GM06990 (cell line): ENCODE data around the gene CAPN14.
A peak's percentile ranks its signal among the peaks of the same experiment; 100 is the strongest.

Source experiments
- DNase-seq: peaks from one replicate; pipeline ENCODE4 v3.0.0-alpha.2; 2011; ENCODE audit not compliant: insufficient read length; ENCODE audit errors: extremely low read depth
- H3K27me3 ChIP-seq: replicated peaks from 2 replicates; pipeline ENCODE4 v1.6.0; 2011; ENCODE audit warnings: low read length; ENCODE audit not compliant: control insufficient read depth, insufficient read depth
- H3K36me3 ChIP-seq: 2 replicates; pipeline ENCODE4 v1.5.1; 2011; ENCODE audit warnings: low read length; ENCODE audit not compliant: control insufficient read depth, insufficient read depth
- H3K4me3 ChIP-seq: replicated peaks from 2 replicates; pipeline ENCODE4 v1.5.1; 2011; ENCODE audit warnings: low read depth, mild to moderate bottlenecking, control low read depth, low read length
- CTCF ChIP-seq: IDR thresholded peaks from 2 replicates; pipeline ENCODE4 v1.5.1; 2011; ENCODE audit warnings: low read length, control low read depth, mild to moderate bottlenecking, inconsistent platforms; ENCODE audit not compliant: insufficient read depth, poor library complexity, severe bottlenecking

CAPN14 gene

GRCh38 chr2:31253356-31254131 lies 36.2 kb upstream of the CAPN14 start:
- peak; percentile 61 for DNase-seq
- peak; percentile 30 for TF ChIP-seq CTCF
- H3K4me3 ChIP-seq, result no peak overlapping the region

DNA sequence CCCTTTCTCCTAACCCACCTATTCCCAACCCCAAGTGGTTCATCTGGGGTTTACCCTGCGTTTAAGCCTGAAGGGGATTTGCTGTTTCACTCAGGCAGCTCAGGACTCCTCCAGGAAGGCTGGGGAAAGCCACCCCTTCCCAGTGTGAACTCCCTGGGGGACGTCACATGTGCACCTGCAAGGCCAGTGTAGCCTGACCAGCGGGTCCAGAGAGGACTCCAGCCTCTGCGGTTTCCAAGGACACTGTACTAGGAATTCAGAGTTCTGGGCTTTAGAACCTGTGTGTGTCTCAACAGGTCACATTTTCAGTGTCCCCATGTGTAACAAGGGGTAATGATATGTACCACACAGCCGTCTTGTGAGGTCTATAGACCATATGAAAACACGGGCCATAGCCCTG lies 34.5 kb upstream of the CAPN14 start:
- Histone ChIP-seq H3K27me3 (no peaks in the 10 kb centered on the region), H3K4me3 (no peak overlapping the region), H3K36me3 (no peaks in the 10 kb centered on the region)
- no peak for DNase-seq
- TF ChIP-seq CTCF, result no peak

More at GRCh38 chr2:31253356-31254131, 36.2 kb upstream of the CAPN14 start:
- H3K36me3 ChIP-seq, result no peaks in the 10 kb centered on the region
- no peaks in the 10 kb centered on the region for H3K27me3 ChIP-seq

DNA sequence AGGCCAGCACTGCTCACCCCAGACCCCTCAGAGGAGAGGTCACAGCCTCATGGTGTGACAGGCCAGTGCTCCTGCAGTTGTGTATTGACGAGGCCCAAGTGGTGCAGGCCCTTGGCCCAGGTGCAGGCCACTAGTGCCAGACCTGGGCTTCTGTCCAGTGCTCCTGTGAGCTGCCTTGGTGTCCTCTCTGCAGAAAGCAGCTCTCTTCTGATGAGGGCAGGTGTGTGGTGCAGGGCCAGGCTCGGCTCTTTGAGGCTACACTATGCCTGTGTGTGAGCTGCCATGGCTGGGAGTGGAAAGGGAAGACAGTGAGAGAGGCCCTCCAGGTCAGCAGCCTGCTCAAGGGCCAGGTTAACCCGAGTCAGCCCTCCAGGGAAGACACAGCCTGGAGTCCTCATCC lies 33.7 kb upstream of the CAPN14 start:
- DNase-seq, result no peak
- no peaks in the 10 kb centered on the region for H3K27me3 ChIP-seq
- H3K4me3 ChIP-seq, result no peak overlapping the region
- H3K36me3 ChIP-seq, result no peaks in the 10 kb centered on the region
- TF ChIP-seq CTCF, result no peak

- H3K4me3 ChIP-seq, result no peak overlapping the region
- no peaks in the 10 kb centered on the region for H3K36me3 ChIP-seq
- no peak for DNase-seq
- no peaks in the 10 kb centered on the region for H3K27me3 ChIP-seq
- TF ChIP-seq CTCF, result no peak
Observed at GRCh38 chr2:31249009-31249690, 31.8 kb upstream of the CAPN14 start.

GRCh38 chr2:31248139-31248538 lies 30.8 kb upstream of the CAPN14 start:
- Histone ChIP-seq H3K27me3 (no peaks in the 10 kb centered on the region), H3K4me3 (no peak overlapping the region), H3K36me3 (no peaks in the 10 kb centered on the region)
- TF ChIP-seq CTCF, result no peak
- no peak for DNase-seq
